Measurements from ENCODE around the gene SLC9A9.

DNA sequence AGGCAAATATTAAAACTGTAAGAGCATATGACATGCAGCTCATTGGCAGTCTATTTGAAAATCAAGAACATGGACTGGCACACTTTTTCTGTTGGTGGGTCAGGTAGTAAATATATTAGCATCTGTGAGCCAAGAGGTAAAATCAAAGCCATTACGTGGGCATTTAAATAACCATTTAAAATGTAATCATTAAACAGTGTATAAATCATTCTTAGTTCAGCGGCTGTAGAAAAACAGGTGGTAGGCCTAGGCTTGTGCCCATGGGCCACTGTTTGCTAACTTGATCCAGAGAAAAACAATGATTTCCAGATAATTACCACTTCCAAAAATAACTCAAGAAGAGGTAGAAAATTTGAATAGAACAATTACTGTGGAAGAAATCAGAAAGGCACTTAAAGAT, 623.6 kb downstream of the SLC9A9 start:
- TF ChIP-seq ZNF274 (IDR thresholded peaks at IDR 0.05; ENCODE audit: borderline replicate concordance, extremely low read depth, low read length) = no peak
- no peak for TF ChIP-seq CTCF (IDR thresholded peaks at IDR 0.05; ENCODE audit: control extremely low read depth in 1 of 3, insufficient read depth in 1 of 3, low read depth in 1 of 3, low read length in 3 of 3)
- no peak for TF ChIP-seq HDAC2 (IDR thresholded peaks at IDR 0.05; ENCODE audit: borderline replicate concordance in 1 of 2, low read depth in 2 of 2, low read length in 2 of 2)
- no peak for TF ChIP-seq JUN (IDR thresholded peaks at IDR 0.05; ENCODE audit: low read depth, low read length)
- no peak for TF ChIP-seq FOSL1 (IDR thresholded peaks at IDR 0.05; ENCODE audit: insufficient read depth, low read depth, low read length)
- TF ChIP-seq EP300 (IDR thresholded peaks at IDR 0.05; ENCODE audit: borderline replicate concordance in 1 of 2, low read depth in 2 of 2, low read length in 2 of 2) = no peak
- no peak for TF ChIP-seq SP4 (IDR thresholded peaks at IDR 0.05; ENCODE audit: low read length)
- no peak for TF ChIP-seq SP2 (IDR thresholded peaks at IDR 0.05; ENCODE audit: low read length)
- TF ChIP-seq CHD2 (IDR thresholded peaks at IDR 0.05; ENCODE audit: low read length) = no peak
- TF ChIP-seq CREB1 (IDR thresholded peaks at IDR 0.05) = no peak
- TF ChIP-seq, protein P1, sequence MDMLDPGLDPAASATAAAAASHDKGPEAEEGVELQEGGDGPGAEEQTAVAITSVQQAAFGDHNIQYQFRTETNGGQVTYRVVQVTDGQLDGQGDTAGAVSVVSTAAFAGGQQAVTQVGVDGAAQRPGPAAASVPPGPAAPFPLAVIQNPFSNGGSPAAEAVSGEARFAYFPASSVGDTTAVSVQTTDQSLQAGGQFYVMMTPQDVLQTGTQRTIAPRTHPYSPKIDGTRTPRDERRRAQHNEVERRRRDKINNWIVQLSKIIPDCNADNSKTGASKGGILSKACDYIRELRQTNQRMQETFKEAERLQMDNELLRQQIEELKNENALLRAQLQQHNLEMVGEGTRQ (IDR thresholded peaks at IDR 0.05; ENCODE audit: low read length) = no peak
- TF ChIP-seq ASH2L (IDR thresholded peaks at IDR 0.05; ENCODE audit: low read length) = no peak
- TF ChIP-seq MAX (IDR thresholded peaks at IDR 0.05) = no peak
- TF ChIP-seq TAF1 (IDR thresholded peaks at IDR 0.05; ENCODE audit: low read depth, low read length) = no peak
